Stimulated activated CD4-positive, alpha-beta T cell treated with anti-CD3 and anti-CD28 coated beads, Interleukin-4, amount 100 ng/mL, for 24 hours (primary cell): ENCODE results near the gene ASCC3.

Source experiments
- DNase-seq: peaks from one replicate; pipeline ENCODE4 v3.0.0-alpha.2; 2020

ASCC3 gene

GRCh38 chr6:100573166-100573565 is 308.0 kb downstream of the ASCC3 start:
- DNase-seq = no peak

- DNase-seq = no peak
Measured at GRCh38 chr6:100568255-100568654, 312.9 kb downstream of the ASCC3 start.

GRCh38 chr6:100566563-100566962 is 314.6 kb downstream of the ASCC3 start:
- DNase-seq = no peak

GRCh38 chr6:100565439-100566104 is 315.6 kb downstream of the ASCC3 start:
- DNase-seq = no peak

- DNase-seq = no peak
Measured at GRCh38 chr6:100559859-100560258, 321.3 kb downstream of the ASCC3 start.

- DNase-seq = no peak
Measured at GRCh38 chr6:100554228-100554627, 326.9 kb downstream of the ASCC3 start.

- DNase-seq = no peak
Measured at GRCh38 chr6:100553243-100553642, 327.9 kb downstream of the ASCC3 start.

GRCh38 chr6:100549406-100550167 is 331.5 kb downstream of the ASCC3 start:
- DNase-seq = no peak

- DNase-seq = no peak
Measured at GRCh38 chr6:100538086-100538485, 343.0 kb downstream of the ASCC3 start.

- no peak for DNase-seq
Measured at GRCh38 chr6:100518588-100518987, 362.5 kb downstream of the ASCC3 start.

- DNase-seq = no peak
Measured at GRCh38 chr6:100517633-100518032, 363.5 kb downstream of the ASCC3 start.

- no peak for DNase-seq
Measured at GRCh38 chr6:100517106-100517505, 364.0 kb downstream of the ASCC3 start.

- no peak for DNase-seq
Measured at GRCh38 chr6:100514660-100515059, 366.5 kb downstream of the ASCC3 start.

- no peak for DNase-seq
Measured at GRCh38 chr6:100512203-100512862, 368.8 kb downstream of the ASCC3 start.

- DNase-seq = no peak
Measured at GRCh38 chr6:100509101-100509500, 372.0 kb downstream of the ASCC3 start.

GRCh38 chr6:100506651-100507050 is 374.5 kb downstream of the ASCC3 start:
- DNase-seq = no peak

- DNase-seq = no peak
Measured at GRCh38 chr6:100504786-100505737, 376.1 kb downstream of the ASCC3 start.

- no peak for DNase-seq
Measured at GRCh38 chr6:100503043-100503705, 378.0 kb downstream of the ASCC3 start.

- no peak for DNase-seq
Measured at GRCh38 chr6:100493206-100493888, 387.8 kb downstream of the ASCC3 start.

GRCh38 chr6:100491952-100492670 is 389.0 kb downstream of the ASCC3 start:
- DNase-seq = no peak

GRCh38 chr6:100490065-100490464 is 391.1 kb downstream of the ASCC3 start:
- DNase-seq = no peak
